GM23338 (cell line): ENCODE data around the gene LPP.

ENCODE experiments used
- CREB1 ChIP-seq: fragments of 250-450 bp; sonication (Bioruptor Pico); IDR thresholded peaks from 2 replicates; pipeline ENCODE4 v1.5.0; 2020; ENCODE audit warnings: low read depth, mild to moderate bottlenecking, moderate library complexity
- EZH2 ChIP-seq: fragments of 200-600 bp; sonication (generic); IDR thresholded peaks from one replicate; pipeline ENCODE4 v1.8.0; 2017; ENCODE audit warnings: antibody characterized with exemption, mild to moderate bottlenecking, low read depth; ENCODE audit not compliant: unreplicated experiment
- EZH2phosphoT487 ChIP-seq: fragments of 200-600 bp; sonication (generic); IDR thresholded peaks from one replicate; pipeline ENCODE4 v1.8.1; 2018; ENCODE audit warnings: antibody characterized with exemption; ENCODE audit not compliant: unreplicated experiment
- JUNB ChIP-seq: IDR thresholded peaks from one replicate; pipeline ENCODE4 v1.6.1; 2016; ENCODE audit warnings: antibody characterized with exemption; ENCODE audit not compliant: unreplicated experiment
- NANOG ChIP-seq: IDR thresholded peaks from 2 replicates; pipeline ENCODE4 v1.6.1; 2016; ENCODE audit warnings: antibody characterized with exemption, borderline replicate concordance
- POLR2AphosphoS5 ChIP-seq: IDR thresholded peaks from 2 replicates; pipeline ENCODE4 v1.6.1; 2016; ENCODE audit warnings: antibody characterized with exemption, low read depth
- STAT1 ChIP-seq: IDR thresholded peaks from one replicate; pipeline ENCODE4 v1.6.1; 2016; ENCODE audit warnings: antibody characterized with exemption; ENCODE audit not compliant: unreplicated experiment
- ZNF114 ChIP-seq: fragments of 250-450 bp; sonication (Bioruptor Pico); IDR thresholded peaks from 2 replicates; pipeline ENCODE4 v1.5.0; 2020; ENCODE audit warnings: mild to moderate bottlenecking, moderate library complexity
- ZNF331 ChIP-seq: fragments of 250-450 bp; sonication (Bioruptor Pico); IDR thresholded peaks from 2 replicates; pipeline ENCODE4 v1.5.0; 2020; ENCODE audit warnings: low read depth, mild to moderate bottlenecking, moderate library complexity
- TF ChIP-seq, protein P1 (sequence below): IDR thresholded peaks from one replicate; pipeline ENCODE4 v1.6.1; 2018; ENCODE audit warnings: antibody characterized with exemption; ENCODE audit not compliant: unreplicated experiment
- TF ChIP-seq, protein P2 (sequence below), 2 experiments: fragments of 200-600 bp in 1 of 2; sonication (generic) in 1 of 2; conservative IDR thresholded peaks; 2 replicates each; pipeline versions ENCODE4 v1.5.1 to v1.6.1; 2016 to 2017; ENCODE audit warnings: antibody characterized with exemption in 2 of 2, low read depth in 2 of 2, mild to moderate bottlenecking in 2 of 2, moderate library complexity in 1 of 2
- TF ChIP-seq, protein P3 (sequence below): IDR thresholded peaks from 2 replicates; pipeline ENCODE4 v1.6.1; 2016; ENCODE audit warnings: antibody characterized with exemption

DNA sequence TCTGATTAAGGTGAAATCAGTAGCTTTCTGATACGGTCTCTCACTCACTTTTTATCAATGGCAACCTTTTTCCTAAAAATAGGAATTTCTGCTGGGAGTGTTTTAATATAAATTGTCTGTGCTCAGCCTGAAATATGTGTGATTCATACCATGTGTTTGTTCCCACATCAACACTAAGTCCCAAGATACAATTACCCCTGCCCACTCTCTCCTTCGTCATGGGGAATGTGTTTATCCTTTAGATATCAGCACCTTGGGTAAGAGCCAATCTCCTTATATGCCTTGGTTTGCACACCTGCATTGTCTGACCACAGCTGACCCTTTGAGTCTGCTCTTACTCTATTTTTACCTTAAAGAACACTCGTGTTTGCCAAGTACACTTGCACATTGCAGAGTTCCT is 356.4 kb downstream of the LPP start:
- TF ChIP-seq, protein P1, sequence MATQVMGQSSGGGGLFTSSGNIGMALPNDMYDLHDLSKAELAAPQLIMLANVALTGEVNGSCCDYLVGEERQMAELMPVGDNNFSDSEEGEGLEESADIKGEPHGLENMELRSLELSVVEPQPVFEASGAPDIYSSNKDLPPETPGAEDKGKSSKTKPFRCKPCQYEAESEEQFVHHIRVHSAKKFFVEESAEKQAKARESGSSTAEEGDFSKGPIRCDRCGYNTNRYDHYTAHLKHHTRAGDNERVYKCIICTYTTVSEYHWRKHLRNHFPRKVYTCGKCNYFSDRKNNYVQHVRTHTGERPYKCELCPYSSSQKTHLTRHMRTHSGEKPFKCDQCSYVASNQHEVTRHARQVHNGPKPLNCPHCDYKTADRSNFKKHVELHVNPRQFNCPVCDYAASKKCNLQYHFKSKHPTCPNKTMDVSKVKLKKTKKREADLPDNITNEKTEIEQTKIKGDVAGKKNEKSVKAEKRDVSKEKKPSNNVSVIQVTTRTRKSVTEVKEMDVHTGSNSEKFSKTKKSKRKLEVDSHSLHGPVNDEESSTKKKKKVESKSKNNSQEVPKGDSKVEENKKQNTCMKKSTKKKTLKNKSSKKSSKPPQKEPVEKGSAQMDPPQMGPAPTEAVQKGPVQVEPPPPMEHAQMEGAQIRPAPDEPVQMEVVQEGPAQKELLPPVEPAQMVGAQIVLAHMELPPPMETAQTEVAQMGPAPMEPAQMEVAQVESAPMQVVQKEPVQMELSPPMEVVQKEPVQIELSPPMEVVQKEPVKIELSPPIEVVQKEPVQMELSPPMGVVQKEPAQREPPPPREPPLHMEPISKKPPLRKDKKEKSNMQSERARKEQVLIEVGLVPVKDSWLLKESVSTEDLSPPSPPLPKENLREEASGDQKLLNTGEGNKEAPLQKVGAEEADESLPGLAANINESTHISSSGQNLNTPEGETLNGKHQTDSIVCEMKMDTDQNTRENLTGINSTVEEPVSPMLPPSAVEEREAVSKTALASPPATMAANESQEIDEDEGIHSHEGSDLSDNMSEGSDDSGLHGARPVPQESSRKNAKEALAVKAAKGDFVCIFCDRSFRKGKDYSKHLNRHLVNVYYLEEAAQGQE: no peak
- TF ChIP-seq, protein P2, sequence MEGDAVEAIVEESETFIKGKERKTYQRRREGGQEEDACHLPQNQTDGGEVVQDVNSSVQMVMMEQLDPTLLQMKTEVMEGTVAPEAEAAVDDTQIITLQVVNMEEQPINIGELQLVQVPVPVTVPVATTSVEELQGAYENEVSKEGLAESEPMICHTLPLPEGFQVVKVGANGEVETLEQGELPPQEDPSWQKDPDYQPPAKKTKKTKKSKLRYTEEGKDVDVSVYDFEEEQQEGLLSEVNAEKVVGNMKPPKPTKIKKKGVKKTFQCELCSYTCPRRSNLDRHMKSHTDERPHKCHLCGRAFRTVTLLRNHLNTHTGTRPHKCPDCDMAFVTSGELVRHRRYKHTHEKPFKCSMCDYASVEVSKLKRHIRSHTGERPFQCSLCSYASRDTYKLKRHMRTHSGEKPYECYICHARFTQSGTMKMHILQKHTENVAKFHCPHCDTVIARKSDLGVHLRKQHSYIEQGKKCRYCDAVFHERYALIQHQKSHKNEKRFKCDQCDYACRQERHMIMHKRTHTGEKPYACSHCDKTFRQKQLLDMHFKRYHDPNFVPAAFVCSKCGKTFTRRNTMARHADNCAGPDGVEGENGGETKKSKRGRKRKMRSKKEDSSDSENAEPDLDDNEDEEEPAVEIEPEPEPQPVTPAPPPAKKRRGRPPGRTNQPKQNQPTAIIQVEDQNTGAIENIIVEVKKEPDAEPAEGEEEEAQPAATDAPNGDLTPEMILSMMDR (conservative IDR thresholded peaks at IDR 0.05; ENCODE audit: low read depth in 2 of 2): no peak
- TF ChIP-seq CREB1 (CRISPR knock-in tag) (no peak), EZH2 (no peak), NANOG (no peak), JUNB (no peak), POLR2AphosphoS5 (no peak), ZNF114 (CRISPR knock-in tag) (no peak), EZH2phosphoT487 (no peak), STAT1 (no peak), ZNF331 (CRISPR knock-in tag) (no peak)
- TF ChIP-seq, protein P3, sequence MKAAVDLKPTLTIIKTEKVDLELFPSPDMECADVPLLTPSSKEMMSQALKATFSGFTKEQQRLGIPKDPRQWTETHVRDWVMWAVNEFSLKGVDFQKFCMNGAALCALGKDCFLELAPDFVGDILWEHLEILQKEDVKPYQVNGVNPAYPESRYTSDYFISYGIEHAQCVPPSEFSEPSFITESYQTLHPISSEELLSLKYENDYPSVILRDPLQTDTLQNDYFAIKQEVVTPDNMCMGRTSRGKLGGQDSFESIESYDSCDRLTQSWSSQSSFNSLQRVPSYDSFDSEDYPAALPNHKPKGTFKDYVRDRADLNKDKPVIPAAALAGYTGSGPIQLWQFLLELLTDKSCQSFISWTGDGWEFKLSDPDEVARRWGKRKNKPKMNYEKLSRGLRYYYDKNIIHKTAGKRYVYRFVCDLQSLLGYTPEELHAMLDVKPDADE: no peak
